ENCODE measurements around the gene IER5.
A peak's percentile ranks its signal among the peaks of the same experiment; 100 is the strongest.

The IER5 gene

DNA sequence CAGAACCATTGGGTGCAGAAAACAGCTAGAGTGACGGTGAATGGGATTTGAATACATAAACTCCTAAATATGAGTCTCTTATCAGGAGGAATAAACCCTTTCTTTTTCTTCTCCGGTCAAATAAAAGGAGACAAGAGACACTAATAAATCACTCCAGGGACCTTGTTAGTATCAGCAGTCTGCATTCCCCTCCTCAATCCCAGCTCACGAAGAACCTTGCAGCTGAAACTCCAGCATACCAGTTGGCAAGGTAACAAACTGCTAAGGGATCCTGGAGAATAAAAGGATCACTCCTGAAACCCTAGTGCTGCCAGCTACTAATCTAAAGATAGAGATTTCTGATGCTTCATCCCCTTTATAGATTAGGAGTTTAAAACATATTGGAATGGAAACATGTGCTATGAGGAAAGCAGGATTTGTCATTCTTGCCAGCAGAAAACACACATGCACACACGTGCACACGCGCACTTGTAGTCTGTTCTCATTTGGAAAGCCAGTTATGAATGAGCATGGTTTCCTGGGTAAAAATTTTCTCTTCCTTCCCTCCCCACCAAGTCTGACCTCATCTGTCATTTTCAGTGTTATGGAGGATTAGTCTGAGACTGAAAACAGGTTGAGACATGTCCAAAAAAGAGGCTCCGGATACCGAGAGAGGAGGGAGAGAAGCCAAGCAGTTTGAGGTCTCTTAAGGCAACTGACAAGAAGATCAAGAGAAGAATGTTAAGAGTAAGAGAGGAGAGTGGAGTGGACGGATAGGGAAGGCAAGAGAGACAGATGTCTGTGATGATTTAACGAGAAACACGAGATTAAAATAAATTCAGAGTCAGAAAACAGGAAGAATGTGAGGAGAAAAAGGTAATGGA lies 10.9 kb downstream of the IER5 start:
- DNase-seq (ENCODE audit: low read depth): no peak

DNA sequence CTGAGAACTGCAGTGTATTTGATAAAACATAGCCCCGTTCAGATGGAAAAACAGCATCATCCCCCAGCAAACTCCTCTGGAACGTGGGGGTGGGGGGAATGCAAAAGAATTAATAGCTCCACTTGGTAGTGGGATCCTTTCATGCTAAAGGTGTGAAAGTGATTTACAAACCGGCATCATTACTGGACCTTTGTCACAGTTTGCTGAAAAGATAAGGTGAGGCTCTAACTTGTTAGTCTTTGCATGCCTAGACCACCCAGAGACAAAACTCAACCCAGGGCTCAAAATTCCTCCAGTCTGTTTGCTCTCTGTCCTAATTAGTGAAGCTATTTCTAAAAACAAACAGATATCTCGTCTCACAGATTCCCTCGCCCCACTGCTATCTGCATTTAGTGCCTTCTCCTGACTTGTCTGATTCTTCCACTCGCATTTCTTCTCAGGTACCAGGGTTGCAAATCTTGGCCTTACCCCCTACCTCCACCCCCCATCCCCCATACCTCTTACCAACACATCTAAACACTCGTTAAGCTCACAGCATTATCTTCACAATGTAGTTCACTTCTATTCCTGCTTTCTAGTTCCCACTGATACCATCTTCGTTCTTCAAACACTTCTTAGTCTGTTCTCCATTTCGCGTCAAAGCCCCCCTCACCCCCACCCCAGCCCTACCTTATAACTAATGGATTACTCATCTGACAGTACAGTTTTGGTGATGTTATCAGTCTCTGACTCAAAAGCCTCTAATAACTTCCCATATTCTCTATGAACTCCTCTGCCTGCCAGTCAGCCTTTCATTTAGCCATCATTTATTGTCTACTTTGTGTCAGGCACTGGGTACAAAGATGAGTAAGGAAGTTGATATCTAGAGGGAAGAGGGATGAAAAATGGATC lies 11.8 kb downstream of the IER5 start:
- DNase-seq (ENCODE audit: low read depth): peak; percentile 23

DNA sequence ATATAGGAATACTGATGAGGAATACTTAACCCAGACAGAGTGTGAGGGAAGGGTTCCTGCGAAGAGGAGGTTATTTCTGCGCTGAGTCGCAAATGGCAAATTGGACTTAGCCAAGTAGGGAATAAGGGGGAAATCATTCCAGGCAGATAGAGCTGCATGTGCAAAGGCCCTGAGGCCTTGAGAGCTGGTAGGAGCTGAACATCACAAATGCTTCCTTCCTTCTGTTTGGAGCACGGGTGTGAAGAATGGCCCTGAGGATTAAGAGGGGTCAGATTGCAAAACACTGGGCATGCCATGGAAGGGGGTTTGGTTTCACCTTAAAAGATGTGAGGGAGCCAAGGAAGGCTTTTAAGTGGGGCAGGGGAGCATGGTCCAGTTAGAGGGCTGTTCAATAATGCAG lies 12.4 kb downstream of the IER5 start:
- no peak for DNase-seq (ENCODE audit: low read depth)

DNA sequence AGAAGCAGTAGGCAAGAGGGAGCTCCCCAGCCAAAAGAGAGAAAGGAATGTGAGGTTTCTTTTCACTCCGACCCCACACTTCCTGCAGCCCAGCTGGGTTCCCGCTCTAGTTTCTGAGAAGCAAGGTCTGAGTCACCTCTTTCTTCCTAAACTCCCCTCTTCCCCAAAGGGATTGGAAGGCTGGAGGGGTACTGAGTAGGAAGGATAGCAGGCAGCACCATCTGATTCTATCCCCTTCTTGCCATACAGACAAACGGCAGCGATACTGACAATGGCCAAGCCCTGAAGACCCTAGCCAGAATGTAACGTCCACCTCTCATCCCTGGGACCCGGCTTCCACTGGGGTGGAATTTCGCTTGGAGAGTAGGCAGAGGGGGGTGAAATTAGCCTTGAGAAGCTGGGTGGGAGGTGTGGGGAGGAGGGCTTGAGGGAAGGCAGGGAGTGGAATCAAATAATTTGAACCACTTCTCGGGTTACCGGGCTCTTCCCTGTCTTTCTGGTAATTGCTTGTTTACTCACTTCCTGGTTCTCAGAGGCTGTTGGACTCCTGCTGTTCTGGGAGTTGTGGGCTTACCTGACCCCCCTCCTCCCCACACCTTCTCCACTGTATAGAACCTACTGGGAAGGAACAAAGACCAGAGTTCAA lies 13.2 kb downstream of the IER5 start:
- no peak for DNase-seq (ENCODE audit: low read depth)

DNA sequence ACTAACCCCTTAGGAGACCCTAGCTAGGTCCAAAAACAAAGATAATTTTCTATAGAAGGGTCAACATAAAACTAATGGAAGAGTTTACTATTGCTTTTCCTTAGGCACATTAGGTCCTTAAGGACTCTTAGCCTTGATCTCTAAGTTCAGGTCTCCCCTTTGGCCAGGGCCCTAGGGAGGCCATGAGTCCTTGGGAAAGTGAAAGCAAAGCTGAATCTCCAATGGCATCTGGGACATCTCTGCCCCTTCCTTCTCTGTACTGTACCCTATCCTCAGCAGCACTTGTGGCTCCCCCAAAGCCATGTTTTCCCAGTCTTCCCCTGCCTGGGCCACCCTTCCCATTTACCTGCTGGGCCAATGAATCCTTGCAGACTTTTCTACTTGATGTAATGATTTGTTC lies 14.3 kb downstream of the IER5 start:
- DNase-seq (ENCODE audit: low read depth): no peak

DNA sequence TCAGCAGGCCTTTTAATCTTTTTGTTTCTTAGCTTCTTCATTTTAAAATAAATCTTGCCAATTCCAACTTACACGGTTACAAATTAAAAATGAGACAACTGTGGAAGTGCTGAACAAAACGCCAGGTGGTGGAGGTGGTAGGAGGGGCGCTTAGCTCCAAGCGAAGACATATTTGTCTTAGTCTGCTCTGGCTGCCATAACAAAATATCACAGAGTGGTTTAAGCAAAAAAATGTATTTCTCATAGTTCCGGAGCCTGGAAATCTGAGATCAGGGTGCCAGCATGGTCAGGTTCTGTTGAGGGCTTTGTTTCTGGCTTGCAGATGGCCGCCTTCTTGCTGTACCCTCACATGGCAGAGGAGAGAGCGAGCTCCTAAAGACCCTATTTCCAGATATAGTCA lies 14.9 kb downstream of the IER5 start:
- no peak for DNase-seq (ENCODE audit: low read depth)

DNA sequence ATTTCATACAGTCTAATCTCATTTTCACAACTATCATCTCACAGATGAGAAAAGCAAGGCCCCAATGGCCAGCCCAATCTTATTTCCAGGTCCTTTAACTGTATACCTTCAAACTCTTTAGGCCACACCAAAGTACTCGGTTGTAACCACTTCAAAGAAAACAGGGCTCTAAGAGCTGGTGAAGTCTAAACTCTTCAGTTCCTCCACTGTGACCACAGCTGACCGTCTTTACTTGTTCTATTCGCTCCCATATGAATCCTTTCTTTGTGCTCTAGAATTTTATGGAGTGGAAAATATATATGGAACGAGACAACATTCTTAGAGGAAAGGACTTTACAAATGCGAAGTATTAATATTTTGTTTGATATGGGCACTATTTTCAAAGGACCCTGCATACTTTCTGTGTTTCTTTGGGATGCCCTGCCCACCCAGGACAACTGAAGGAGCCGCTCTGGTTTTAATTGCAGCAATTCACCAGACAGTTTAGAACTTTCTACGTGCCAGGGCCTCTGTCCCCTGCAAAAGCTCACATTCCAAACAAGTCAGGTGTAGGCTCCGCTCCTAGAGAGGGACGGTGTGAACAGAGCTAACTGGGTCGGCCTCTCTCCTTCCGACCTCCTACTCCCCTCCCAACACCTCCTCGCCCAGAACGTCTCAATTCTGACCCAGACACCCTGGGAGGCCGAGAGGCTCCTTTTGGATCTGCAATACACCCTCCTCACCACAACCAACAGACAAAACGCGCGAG lies 15.7 kb downstream of the IER5 start:
- no peak for DNase-seq (ENCODE audit: low read depth)

DNA sequence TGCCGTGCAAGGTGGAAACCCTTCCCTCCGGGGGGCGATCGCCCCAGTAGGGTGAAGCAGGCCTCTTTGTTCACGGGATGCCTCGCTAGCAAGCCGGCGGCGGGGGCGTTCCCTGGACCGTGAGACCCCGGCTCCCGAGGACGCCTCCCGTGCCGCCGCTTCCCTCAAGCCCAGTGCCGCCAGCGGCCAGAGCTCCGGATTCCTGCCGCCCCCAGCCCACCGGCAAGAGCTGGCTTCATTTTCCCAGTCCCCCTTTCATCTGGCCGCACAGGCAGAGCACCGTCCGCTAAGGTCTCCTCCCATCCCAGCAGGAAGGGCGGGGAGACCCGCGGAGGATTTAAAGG lies 16.3 kb downstream of the IER5 start:
- peak; percentile 25 for DNase-seq (ENCODE audit: low read depth)

DNA sequence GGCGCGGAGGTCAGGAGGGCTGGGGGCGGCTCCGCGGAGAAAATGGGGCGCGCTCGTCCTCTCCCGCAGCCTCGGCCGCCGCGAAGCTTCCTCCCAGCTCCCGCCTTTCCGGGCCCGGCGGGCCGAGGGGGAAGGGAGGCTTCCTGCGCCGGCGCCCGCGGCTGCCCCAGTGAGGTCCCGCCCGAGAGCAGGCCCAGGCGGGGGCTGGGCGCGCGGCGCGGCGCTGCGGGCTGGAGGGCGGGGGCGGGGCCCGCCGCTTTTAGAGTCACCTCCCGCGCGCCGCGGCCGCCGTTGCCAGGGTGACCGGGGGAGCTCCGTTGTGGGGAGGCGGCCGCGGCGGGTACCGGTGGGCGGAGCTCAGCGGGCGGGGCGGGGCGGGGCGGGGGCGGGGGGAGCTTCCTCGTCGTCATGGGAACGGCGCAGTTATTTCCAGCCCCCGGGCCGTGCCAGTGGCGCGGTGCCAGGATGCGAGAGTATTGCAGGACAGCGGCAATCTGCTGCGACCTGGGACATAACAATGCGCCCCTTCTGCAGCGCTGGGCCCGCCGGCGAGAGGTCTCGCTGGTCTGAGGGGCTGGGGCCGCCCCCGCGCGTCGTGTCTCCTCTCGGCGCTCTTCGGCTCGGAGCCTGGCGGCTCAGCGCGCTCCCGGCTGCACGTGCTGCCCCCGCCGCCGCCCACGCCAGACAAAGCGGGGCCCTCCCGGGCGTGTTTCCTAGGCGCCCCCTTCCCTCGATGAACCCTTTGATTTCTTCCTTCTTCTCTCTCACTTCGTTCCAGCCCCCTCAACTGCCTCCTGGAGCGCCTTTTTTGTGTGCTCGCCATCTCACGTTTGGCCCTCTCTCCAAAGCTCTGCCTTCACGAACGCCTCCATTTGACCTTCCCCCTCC lies 16.9 kb downstream of the IER5 start:
- peak; percentile 92 for DNase-seq (ENCODE audit: low read depth)

DNA sequence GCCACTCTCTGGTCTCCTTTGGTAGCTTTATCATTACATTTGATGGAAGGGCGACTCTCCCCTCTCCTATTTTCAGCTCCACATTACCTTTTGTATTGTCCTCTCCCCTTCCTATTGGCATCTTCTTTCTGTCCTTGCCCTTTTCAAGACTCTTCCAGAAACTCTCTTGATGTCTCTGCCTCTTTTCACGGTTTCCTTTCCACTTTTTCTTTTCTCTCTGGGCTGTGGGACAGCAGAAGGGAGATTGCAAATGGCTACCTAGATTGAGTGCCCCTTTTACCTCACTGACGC lies 17.5 kb downstream of the IER5 start:
- DNase-seq (ENCODE audit: low read depth): no peak

DNA sequence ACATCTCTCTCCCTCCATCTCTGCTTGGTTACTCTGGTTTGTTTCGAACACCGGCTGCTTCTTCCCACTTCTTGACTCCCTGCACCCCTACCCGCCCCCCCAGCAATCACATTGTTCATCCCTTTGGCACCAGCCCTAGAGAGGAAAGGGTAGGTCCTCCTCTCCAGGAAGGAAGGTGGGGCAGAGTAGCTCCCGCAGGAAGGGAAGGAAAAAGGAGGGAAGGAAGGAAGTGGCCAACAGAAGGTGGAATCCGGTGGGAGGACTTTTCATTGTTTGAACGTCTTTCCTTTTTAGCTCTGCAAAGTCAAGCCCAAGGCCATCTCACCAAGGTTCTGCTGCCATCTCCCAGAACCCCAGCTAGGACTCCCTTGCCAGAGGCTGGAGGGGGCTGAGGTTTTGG lies 18.0 kb downstream of the IER5 start:
- DNase-seq (ENCODE audit: low read depth): no peak

DNA sequence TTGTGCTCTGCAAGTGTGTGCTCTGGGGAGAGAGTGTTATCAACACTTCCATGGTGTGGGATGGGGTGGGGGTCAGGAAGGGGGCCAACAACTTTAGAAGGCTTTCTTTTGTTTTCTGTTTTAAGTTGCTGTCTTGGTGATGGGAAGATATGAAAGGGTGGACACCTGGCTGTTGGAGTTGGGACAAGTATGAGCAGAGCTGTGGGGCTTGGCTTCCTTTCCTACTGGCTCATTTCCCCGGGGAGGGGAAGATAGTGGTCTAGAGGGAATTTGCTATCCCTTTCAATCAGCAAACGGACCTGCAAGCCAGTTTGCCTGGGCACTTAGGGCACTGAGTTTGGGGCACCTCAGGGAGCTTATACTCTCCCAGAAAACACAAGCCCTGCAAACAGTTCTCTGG lies 19.2 kb downstream of the IER5 start:
- no peak for DNase-seq (ENCODE audit: low read depth)

DNA sequence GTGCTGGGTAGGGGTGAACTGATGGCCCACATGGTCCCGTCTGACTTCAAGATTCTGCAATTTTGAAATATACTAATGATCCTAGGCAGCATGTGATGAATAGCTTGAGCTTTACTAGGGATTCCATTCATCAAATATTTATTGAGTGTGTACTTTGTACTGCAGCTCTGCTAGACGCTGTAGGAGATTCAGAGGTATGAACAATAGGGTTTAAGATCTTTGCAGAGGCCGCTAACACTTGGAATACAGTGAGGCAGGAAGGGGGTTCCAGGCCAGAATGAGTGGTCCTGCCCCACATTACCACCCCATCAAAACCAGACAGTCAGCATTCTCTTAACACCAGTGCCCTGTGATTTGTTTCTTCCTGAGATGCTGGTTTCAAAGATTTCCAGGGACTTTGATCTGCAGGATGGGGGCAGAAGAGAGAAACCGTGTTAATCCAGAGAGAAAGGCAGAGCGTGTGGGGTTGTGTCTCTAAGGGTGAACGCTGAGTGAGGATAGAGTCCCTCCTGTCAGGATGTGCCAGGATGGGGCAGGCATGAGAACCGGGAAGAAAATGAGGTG lies 19.9 kb downstream of the IER5 start:
- no peak for DNase-seq (ENCODE audit: low read depth)

DNA sequence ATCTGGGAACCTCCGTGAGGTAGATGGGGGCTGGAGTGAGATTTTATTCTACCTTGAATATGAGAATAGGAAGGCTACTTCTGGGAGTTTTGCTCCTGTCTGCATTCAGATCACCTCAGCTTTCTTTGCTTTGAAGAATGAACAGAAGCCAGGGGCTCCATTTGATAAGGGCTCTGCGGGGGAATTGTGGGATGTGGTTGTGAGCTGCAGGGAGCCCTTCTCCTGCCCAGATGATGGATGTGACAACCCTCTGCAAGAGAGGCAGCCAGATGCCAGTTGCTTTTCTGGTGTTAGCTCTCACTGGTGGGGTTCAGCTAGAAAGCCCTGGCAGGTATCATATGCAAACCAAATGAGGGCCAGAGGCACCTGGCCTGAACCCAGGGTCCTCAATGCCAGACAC lies 21.5 kb downstream of the IER5 start:
- no peak for DNase-seq (ENCODE audit: low read depth)

DNA sequence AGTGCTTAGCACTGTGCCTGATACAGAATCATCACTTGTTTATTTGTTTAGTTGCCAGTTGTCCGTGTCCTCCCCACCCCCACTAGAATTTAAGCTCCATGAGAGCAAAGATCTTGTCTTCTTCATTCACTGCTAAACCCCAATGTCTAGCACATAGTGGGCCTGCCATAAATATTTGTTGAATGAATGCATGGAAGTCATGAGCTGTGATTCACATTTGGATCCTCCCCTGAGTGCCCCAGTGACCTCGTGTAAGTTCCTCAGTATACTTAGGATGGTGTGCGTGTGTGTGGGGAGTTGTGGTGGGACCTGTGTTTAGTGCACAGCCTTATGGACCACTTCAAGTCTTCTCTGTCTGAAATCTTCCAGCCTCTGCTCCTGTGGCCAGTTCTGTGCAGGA lies 23.1 kb downstream of the IER5 start:
- DNase-seq (ENCODE audit: low read depth): no peak

DNA sequence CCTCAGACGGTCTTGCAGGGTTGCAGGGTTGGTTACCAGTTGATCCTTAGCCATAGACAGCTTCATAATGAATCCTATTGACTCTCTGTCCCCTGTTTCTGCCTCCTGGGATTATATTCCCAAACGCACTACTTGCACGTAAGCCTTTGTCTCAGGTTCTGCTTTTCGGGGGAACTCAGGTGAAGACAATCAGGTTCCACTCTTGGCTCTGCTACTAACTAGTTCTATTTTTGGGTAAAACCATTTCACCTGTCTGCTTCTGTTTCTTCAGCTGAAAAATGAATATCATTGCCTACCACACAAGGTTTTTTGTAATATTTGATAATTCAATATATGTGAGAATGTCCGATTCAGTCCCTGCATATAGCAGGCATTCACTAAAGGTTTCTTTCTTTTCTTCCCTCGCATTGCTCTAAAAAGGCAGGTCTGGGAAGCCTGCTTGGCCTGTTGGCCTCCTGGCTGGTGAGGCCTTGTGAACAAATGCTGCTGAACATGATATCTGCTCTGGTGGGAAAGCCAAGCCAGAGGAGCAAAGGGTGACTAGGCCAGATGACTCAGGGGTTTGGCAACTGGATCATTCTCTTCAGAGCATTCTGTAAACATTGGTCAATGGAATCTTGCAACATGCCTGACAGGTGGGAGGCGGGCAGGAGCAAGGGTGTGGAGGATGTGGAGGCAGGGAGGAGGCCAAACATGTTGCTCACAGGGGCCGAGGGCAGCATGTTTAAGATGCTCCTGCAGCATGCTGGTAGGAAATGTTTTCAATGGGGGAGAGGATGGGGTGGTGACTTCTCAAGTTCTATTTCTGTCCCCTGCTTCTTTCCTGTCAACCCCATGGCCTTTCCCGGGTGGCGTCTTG lies 23.8 kb downstream of the IER5 start:
- DNase-seq (ENCODE audit: low read depth): no peak

DNA sequence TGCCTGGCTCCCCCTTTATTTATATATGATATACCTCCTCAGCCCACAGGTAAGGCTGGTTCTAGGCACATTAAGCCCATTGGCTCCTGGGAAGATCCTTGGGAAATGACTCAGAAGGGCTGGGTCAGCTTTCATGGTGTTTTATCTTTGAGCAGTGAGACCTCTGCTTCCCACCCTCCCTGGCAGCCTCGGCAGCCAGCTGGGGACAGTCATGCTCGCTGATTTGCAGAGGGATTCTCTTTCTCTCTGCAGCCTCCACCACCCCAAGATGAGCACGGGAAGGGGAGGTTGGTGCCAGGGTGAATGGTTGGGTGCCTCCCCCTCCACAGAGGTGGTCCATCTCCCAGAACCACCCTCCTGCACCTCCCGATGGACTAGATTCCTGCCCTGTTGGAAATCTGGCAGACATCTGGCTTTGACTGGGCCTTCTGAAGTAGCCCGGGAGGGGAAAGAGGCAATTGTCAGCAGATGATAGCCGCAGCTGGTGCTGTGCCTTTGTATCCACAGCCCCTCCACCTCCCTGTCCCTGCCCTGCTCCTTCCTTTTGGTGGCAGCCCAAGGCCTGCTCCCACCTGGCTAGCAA lies 24.6 kb downstream of the IER5 start:
- no peak for DNase-seq (ENCODE audit: low read depth)

DNA sequence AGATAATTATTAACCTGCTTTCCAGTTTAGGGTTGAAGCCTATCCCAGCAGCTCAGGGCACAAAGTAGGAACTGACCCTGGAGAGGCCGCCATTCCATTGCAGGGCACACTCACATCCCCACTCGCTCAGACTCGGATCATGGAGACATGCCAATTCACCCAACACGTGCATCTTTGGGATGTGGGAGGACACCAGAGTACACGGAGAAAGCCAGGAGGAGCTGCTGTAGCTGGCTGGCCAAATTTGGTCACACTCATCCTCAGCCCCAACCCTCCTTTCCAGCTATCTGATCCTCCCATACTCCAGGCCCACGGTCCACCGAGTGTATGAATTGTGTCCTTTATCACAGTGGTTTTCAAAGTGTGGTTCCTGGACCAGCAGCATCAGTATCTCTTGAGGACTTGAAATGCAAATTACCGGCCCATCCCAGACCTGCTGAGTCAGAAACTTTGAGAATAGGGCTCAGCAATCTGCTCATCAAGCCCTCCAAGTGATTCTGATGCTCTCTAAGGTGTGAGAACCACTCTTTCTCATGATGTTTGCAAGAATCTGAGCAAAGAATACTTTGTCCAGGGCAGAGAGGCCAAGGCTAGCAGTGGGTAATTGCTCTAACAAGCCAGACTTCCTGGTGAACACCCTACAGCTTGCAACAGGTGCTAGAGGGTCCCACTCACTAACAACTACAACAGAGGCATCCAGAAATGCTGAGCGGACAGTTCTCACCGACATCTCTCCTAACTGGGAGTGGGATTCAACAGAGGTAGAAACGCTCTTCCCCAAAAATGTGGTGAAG lies 26.3 kb downstream of the IER5 start:
- no peak for DNase-seq (ENCODE audit: low read depth)

DNA sequence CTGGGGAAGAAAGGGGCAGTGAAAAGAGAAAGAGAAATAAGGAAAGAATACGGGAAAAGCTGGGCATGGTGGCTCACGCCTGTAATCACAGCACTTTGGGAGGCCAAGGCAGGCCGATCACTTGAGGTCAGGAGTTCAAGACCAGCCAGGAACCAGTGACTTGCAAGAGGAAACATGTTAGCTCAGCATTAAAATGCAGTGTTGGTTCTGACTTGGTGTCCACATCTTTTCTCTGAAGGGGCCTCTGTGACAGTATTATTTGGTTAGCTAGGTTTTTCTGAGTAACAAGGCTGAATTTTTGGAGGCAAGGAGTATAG lies 26.8 kb downstream of the IER5 start:
- no peak for DNase-seq (ENCODE audit: low read depth)
